ENCODE measurements around the gene RBM25.

DNA sequence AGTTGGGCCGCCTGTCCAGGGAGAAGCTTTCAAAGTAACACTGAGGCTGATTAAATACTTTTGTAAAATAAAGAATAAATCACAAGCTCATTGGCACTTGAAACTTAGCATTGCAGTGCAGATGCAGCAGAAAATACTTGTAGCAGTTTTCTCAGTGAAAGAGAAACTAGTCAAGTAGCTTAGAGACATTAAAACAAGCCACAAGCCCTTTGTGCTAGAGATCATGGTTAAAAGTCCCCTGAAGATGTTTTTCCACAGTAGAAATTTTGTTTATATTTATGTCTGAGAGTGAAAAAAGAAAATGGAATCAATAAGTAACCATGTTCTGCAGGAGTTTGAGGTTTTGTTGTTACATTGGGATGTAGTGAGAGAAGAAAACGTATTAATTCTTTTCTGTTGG lies 83.9 kb downstream of the RBM25 start:
- no peak for TF ChIP-seq POLR2AphosphoS5 (IDR thresholded peaks at IDR 0.05; ENCODE audit: low read depth, low read length)
- no peak for TF ChIP-seq TAF1 (IDR thresholded peaks at IDR 0.05; ENCODE audit: borderline replicate concordance, insufficient read depth, low read length)
